ENCODE data around the gene SLC25A26.

DNA sequence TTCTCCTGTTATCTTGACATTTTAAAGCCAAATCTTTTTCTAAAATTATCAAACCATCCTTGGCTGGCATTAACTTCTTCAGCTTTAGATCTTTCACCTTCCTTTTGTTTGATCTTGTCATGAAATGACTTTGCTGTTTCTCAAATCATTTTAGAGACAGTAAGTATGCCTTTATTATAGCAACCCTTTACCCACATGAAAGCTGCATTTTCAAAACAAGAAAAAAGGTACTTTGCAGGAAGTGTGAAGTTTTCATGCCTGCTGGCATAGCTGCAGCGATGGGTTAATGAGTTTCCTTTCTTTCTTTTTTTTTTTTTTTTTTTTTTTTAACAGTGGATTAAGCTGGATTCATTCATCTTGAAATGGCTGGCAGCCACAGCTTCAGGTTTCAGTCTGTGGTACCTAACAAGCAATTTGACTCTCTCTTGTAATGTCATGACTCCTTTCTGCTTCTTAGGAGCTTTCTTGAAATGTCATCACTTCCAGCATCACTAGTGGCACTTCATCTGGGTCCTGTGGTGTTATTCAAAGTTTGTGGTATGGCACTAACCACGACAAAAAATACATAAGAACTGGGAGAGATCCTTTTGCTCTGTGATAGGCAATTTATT, 18.8 kb downstream of the SLC25A26 start:
- TF ChIP-seq CTCF (IDR thresholded peaks at IDR 0.05): no peak
- no peak for TF ChIP-seq POLR2A (IDR thresholded peaks at IDR 0.05)
- no peak for TF ChIP-seq EP300 (IDR thresholded peaks at IDR 0.05)
- TF ChIP-seq POLR2AphosphoS5 (IDR thresholded peaks at IDR 0.05): no peak

Data from gastroesophageal sphincter (tissue), 3 donors.